Endothelial cell of umbilical vein (primary cell): ENCODE results near the gene SDK2. TPM values are rescaled to one million over a fixed set of nuclear protein-coding genes. Genes with fewer than 3 reads are reported as not detected.
"Not testable (repeated sequence)": the region's sequence is repeated elsewhere in the genome, so short reads cannot be mapped to it uniquely, and the experiment has no call there.

ENCODE experiments used
- BruUV-seq: library from RNA; stranded (reverse); fragments of 400-500 nt; replicated peaks from 2 replicates; lab custom pipeline; 2021; lab: Mats Ljungman, UMichigan
- CTCF ChIA-PET: fragments of 300-600, 350-600 bp; sonication (Branson Sonifier 250); formaldehyde crosslinking; loops from one replicate; lab custom pipeline; 2021; ENCODE audit warnings: antibody characterized with exemption, inconsistent platforms; lab: Charles Lee
- POLR2A ChIA-PET: fragments of 300-600, 350-600 bp; sonication (Branson Sonifier 250); formaldehyde crosslinking; loops from one replicate; lab custom pipeline; 2021; ENCODE audit warnings: antibody characterized with exemption, inconsistent platforms; lab: Charles Lee
- DNase-seq: peaks from one replicate; pipeline ENCODE4 v3.0.0-alpha.2; 2011; ENCODE audit warnings: low read depth, low spot score
- FAIRE-seq: peaks from 2 replicates; lab custom pipeline; 2011; peaks lifted over from hg19 to GRCh38; lab: Jason Lieb, UNC
- H2AFZ ChIP-seq: 2 replicates; pipeline ENCODE4 v1.6.0; 2012; ENCODE audit warnings: low read depth, low read length, control low read depth, inconsistent platforms
- H3K27ac ChIP-seq: 2 replicates; pipeline ENCODE4 v1.5.1; 2011; ENCODE audit warnings: low read depth, mild to moderate bottlenecking, control low read depth, low read length, moderate library complexity; ENCODE audit not compliant: insufficient read depth
- H3K27me3 ChIP-seq, 2 experiments: 2 replicates each; pipeline versions ENCODE4 v1.6.0 to v1.6.1; 2011; ENCODE audit warnings: low read length in 2 of 2, mixed read lengths in 1 of 2; ENCODE audit not compliant: control insufficient read depth in 2 of 2, insufficient read depth in 2 of 2
- H3K36me3 ChIP-seq, 2 experiments: 2 replicates in 1 of 2; 3 replicates in 1 of 2; pipeline ENCODE4 v1.5.1; 2011; ENCODE audit warnings: low read length in 2 of 2, mild to moderate bottlenecking in 1 of 2, moderate library complexity in 1 of 2; ENCODE audit not compliant: control insufficient read depth in 2 of 2, insufficient read depth in 2 of 2; ENCODE audit errors: extremely low read depth in 1 of 2
- H3K4me1 ChIP-seq: 3 replicates; pipeline ENCODE4 v1.5.1; 2011; ENCODE audit warnings: mild to moderate bottlenecking, low read length; ENCODE audit not compliant: control insufficient read depth, insufficient read depth; ENCODE audit errors: extremely low read depth
- H3K4me2 ChIP-seq: 2 replicates; pipeline ENCODE4 v1.6.1; 2011; ENCODE audit warnings: low read length, control low read depth, mixed read lengths; ENCODE audit not compliant: insufficient read depth
- H3K4me3 ChIP-seq, 3 experiments: fragments of 200-600 bp in 1 of 3; sonication (generic), shearing (Covaris generic) in 1 of 3; replicated peaks in 1 of 3; 2 replicates each; pipeline ENCODE4 v1.5.1; 2011 to 2016; ENCODE audit warnings: control low read depth in 3 of 3, low read length in 3 of 3, mild to moderate bottlenecking in 2 of 3, inconsistent platforms in 1 of 3, low read depth in 1 of 3, moderate library complexity in 1 of 3; ENCODE audit not compliant: insufficient read depth in 1 of 3
- H3K79me2 ChIP-seq: 2 replicates; pipeline ENCODE4 v1.6.0; 2012; ENCODE audit warnings: low read length, inconsistent platforms; ENCODE audit not compliant: control insufficient read depth, insufficient read depth
- H3K9ac ChIP-seq: replicated peaks from 2 replicates; pipeline ENCODE3; 2011; ENCODE audit warnings: low read length, control low read depth; ENCODE audit not compliant: insufficient read depth; ENCODE audit errors: extremely low read depth
- H3K9me1 ChIP-seq: replicated peaks from 3 replicates; pipeline ENCODE4 v1.6.0; 2011; ENCODE audit warnings: mild to moderate bottlenecking, low read length; ENCODE audit not compliant: control insufficient read depth, insufficient read depth; ENCODE audit errors: extremely low read depth
- H3K9me3 ChIP-seq: replicated peaks from 2 replicates; pipeline ENCODE4 v1.5.1; 2012; ENCODE audit warnings: low read length, inconsistent platforms; ENCODE audit not compliant: control insufficient read depth, insufficient read depth
- H4K20me1 ChIP-seq: replicated peaks from 2 replicates; pipeline ENCODE3; 2011; ENCODE audit warnings: mild to moderate bottlenecking, low read length; ENCODE audit not compliant: control insufficient read depth, insufficient read depth; ENCODE audit errors: extremely low read depth
- EZH2 ChIP-seq: IDR thresholded peaks from 2 replicates; pipeline ENCODE4 v1.6.1; 2012; ENCODE audit warnings: borderline replicate concordance, low read depth, mild to moderate bottlenecking, moderate library complexity, low read length, inconsistent platforms; ENCODE audit not compliant: severe bottlenecking
- FOS ChIP-seq: IDR thresholded peaks from 2 replicates; pipeline ENCODE4 v1.6.1; 2011; ENCODE audit warnings: mild to moderate bottlenecking, low read length, moderate library complexity, borderline replicate concordance; ENCODE audit not compliant: insufficient read depth
- GATA2 ChIP-seq: IDR thresholded peaks from 2 replicates; pipeline ENCODE4 v1.7.0; 2011; ENCODE audit warnings: low read depth, mild to moderate bottlenecking, moderate library complexity, mixed read lengths, low read length; ENCODE audit not compliant: insufficient read length, insufficient read depth
- JUN ChIP-seq: IDR thresholded peaks from 2 replicates; pipeline ENCODE4 v1.6.1; 2011; ENCODE audit warnings: borderline replicate concordance, low read depth; ENCODE audit not compliant: insufficient read length, insufficient read depth
- MYC ChIP-seq: IDR thresholded peaks from one replicate; pipeline ENCODE4 v1.6.1; 2011; ENCODE audit warnings: mild to moderate bottlenecking, low read depth, low read length
- POLR2A ChIP-seq: IDR thresholded peaks from 2 replicates; pipeline ENCODE4 v1.6.1; 2012; ENCODE audit warnings: low read depth, mild to moderate bottlenecking, control low read depth, low read length
- POLR2AphosphoS5 ChIP-seq: IDR thresholded peaks from 2 replicates; pipeline ENCODE4 v1.6.1; 2012; ENCODE audit warnings: low read depth, mild to moderate bottlenecking, control low read depth, low read length, moderate library complexity; ENCODE audit not compliant: insufficient read depth
- dilution Hi-C: fragments of 300-500 bp; cut with MboI; formaldehyde crosslinking; loops from one replicate; pipeline ENCODE4 v1.15.0; 2019; ENCODE audit warnings: low sequenced_read_pairs; ENCODE audit not compliant: extremely low pct_ligation_motif_present
- intact Hi-C: fragments of 100-400 bp; cut with micrococcal nuclease; formaldehyde crosslinking; loops from one replicate; pipeline ENCODE4 v1.10.0; 2022
- polyA plus RNA-seq, 4 experiments: library from polyadenylated mRNA; depleted of rRNA in 3 of 4; stranded (reverse) in 3 of 4; unstranded in 1 of 4; fragments of >200 nt; gene quantifications; 2 replicates each; pipeline versions ENCODE4 v1.2.1 to v1.2.3, GENCODE V29; 2011 to 2012; ENCODE audit warnings: missing spikeins in 1 of 4
- total RNA-seq: library from RNA; stranded (reverse); gene quantifications from 2 replicates; pipeline ENCODE4 v1.2.3, GENCODE V29; 2021
- TF ChIP-seq, protein P1 (sequence below), 2 donors: IDR thresholded peaks; 1 replicate in 1 of 2; 2 replicates in 1 of 2; pipeline ENCODE4 v1.5.1; 2011; ENCODE audit warnings: low read length in 2 of 2, mild to moderate bottlenecking in 2 of 2, moderate library complexity in 2 of 2, control low read depth in 1 of 2, inconsistent platforms in 1 of 2, low read depth in 1 of 2; ENCODE audit not compliant: insufficient read depth in 1 of 2; ENCODE audit errors: extremely low read depth in 1 of 2
- TF ChIP-seq, protein P2 (sequence below): IDR thresholded peaks from 2 replicates; pipeline ENCODE4 v1.6.1; 2011; ENCODE audit not compliant: insufficient read depth, insufficient read length

SDK2 gene
- total and polyA plus RNA-seq, 2 donors (not counting 3 experiments of a cell fraction or from before 2014, with no cell fraction given), result not detected

DNA sequence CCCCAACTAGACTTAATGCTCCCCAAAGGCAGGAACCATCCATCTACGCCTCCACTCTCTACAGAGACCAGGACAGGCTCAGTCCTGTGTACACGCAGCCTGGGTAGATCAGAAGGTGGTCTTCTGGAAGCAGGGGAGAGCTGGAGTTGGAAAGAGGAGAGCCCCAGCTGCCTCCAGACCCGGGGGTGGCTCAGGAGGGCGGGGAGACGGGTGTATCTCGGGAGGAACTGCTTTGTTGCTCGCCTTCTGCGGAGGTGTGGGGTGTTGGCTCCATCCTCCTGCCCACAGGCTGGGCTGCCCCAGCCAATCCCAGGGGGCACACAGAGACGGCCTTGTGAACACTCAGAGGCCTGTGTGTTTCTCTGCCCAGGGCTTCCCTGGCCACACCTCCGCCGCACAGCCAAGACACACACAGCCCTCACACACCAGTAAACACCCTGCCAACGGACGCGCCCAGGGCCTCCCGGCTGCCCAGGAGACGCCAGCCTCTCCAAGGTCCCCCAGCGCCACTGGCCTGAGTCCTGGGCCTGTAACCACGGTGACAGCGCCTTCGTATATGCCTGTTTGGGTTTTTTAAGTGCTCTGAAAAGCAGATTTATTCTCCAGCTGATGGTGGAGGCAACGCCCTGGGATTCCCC lies 189.1 kb downstream of the SDK2 start:
- H3K27me3 ChIP-seq, result no peaks in the 10 kb centered on the region
- ChIA-PET CTCF (no interaction called here), POLR2A (no interaction called here)
- no peak overlapping the region for H3K4me3 ChIP-seq
- dilution Hi-C loops, result no loop called here
- BruUV-seq, result no TSS peak
- H3K9ac ChIP-seq, result no peak overlapping the region
- H4K20me1 ChIP-seq, result no peaks in the 10 kb centered on the region
- H3K9me1 ChIP-seq, result no peaks in the 10 kb centered on the region
- no peaks in the 10 kb centered on the region for H3K9me3 ChIP-seq
- TF ChIP-seq POLR2A, result no peak
- TF ChIP-seq FOS, result no peak
- TF ChIP-seq JUN, result no peak
- no peak for TF ChIP-seq GATA2
- no peak for TF ChIP-seq EZH2
- TF ChIP-seq POLR2AphosphoS5, result no peak
- no peak for TF ChIP-seq MYC
- TF ChIP-seq, protein P1, sequence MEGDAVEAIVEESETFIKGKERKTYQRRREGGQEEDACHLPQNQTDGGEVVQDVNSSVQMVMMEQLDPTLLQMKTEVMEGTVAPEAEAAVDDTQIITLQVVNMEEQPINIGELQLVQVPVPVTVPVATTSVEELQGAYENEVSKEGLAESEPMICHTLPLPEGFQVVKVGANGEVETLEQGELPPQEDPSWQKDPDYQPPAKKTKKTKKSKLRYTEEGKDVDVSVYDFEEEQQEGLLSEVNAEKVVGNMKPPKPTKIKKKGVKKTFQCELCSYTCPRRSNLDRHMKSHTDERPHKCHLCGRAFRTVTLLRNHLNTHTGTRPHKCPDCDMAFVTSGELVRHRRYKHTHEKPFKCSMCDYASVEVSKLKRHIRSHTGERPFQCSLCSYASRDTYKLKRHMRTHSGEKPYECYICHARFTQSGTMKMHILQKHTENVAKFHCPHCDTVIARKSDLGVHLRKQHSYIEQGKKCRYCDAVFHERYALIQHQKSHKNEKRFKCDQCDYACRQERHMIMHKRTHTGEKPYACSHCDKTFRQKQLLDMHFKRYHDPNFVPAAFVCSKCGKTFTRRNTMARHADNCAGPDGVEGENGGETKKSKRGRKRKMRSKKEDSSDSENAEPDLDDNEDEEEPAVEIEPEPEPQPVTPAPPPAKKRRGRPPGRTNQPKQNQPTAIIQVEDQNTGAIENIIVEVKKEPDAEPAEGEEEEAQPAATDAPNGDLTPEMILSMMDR (IDR thresholded peaks at IDR 0.05; ENCODE audit: extremely low read depth in 1 of 2, insufficient read depth in 1 of 2, low read depth in 1 of 2, low read length in 2 of 2), result no peak
- TF ChIP-seq, protein P2, sequence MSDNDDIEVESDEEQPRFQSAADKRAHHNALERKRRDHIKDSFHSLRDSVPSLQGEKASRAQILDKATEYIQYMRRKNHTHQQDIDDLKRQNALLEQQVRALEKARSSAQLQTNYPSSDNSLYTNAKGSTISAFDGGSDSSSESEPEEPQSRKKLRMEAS, result no peak
- no peaks in the 10 kb centered on the region for H3K4me1 ChIP-seq
- H2AFZ ChIP-seq, result no peak overlapping the region
- no peaks in the 10 kb centered on the region for H3K36me3 ChIP-seq
- H3K4me2 ChIP-seq, result no peak overlapping the region
- FAIRE-seq (no peak), DNase-seq (no peak)
- H3K79me2 ChIP-seq, result no peaks in the 10 kb centered on the region
- intact Hi-C loops, result no loop called here
- H3K27ac ChIP-seq, result no peak overlapping the region

DNA sequence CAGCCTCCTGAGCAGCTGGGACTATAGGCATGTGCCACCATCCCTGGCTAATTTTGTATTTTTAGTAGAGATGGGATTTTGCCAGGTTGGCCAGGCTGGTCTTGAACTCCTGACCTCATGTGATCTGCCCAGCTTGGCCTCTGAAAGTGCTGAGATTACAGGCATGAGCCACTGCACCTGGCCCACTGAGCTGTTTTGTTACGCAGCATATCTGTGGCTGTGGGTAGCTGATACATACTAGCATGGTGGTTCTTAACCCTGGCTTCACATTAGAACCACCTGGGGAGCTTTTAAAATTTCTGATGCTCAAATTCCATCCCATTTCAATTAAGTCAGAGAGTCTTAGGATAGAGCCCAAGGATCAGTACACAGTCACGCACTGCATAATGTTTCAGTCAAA lies 190.8 kb downstream of the SDK2 start:
- H2AFZ ChIP-seq, POLR2A ChIA-PET, H4K20me1 ChIP-seq, BruUV-seq, CTCF ChIA-PET, dilution Hi-C loops, H3K9ac ChIP-seq, H3K4me3 ChIP-seq, H3K4me2 ChIP-seq, H3K4me1 ChIP-seq, H3K9me1 ChIP-seq, H3K27ac ChIP-seq, intact Hi-C loops, H3K36me3 ChIP-seq, FAIRE-seq, DNase-seq, H3K9me3 ChIP-seq, H3K79me2 ChIP-seq, H3K27me3 ChIP-seq: not testable (repeated sequence)
